WERI-Rb-1 (cell line): Measurements from ENCODE around the gene SLC17A9.

Experiments
- DNase-seq: peaks from one replicate; pipeline ENCODE4 v3.0.0-alpha.2; 2020
- H3K27ac ChIP-seq: fragments of 250-450 bp; sonication (Bioruptor Pico); 2 replicates; pipeline ENCODE4 v1.5.1; 2020; ENCODE audit warnings: mild to moderate bottlenecking, moderate library complexity
- H3K27me3 ChIP-seq: fragments of 250-450 bp; sonication (Bioruptor Pico); 2 replicates; pipeline ENCODE4 v1.5.1; 2021; ENCODE audit warnings: mild to moderate bottlenecking, low read depth, moderate library complexity; ENCODE audit not compliant: insufficient read depth, severe bottlenecking
- H3K36me3 ChIP-seq: fragments of 250-450 bp; sonication (Bioruptor Pico); 2 replicates; pipeline ENCODE4 v1.5.1; 2020; ENCODE audit warnings: mild to moderate bottlenecking, moderate library complexity
- H3K4me3 ChIP-seq: 2 replicates; pipeline ENCODE4 v1.5.1; 2011; ENCODE audit warnings: low read depth, mild to moderate bottlenecking, control low read depth, low read length
- H3K9me3 ChIP-seq: fragments of 250-450 bp; sonication (Bioruptor Pico); 2 replicates; pipeline ENCODE4 v1.5.1; 2021; ENCODE audit warnings: mild to moderate bottlenecking, moderate library complexity; ENCODE audit not compliant: severe bottlenecking
- TF ChIP-seq, protein P1 (sequence below): IDR thresholded peaks from 2 replicates; pipeline ENCODE4 v1.5.1; 2011; ENCODE audit warnings: low read depth, mild to moderate bottlenecking, control low read depth, inconsistent platforms, low read length

Gene SLC17A9

DNA sequence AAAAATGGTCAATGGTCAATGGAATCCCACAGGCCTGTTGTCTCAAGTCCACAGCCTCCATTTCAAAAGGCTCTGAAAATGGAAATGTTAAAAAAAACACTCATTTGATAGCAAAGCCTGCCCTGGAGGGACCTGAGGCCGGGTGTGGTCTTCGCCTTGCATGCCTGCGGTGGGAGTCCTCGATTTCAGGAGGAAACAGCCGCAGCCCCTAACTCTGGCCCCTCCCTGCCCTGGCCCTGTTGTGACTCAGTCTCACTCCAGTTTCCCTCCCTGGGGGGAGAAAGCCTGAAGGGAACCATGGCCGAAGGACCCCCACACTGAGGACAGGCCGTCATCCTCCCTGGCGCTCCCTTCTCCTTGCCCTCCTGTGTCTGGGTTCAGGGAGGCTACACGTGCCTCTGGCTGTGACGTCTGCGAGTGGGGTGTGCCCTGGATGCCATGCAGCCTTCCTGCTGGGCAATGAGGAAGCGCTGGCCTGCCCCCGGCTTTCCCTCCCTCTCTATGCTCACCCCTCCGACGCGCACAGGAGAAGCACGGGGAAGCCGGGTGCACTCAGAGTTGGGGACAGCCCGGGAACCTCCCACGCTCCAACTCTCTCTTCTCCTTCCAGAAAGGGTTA lies 45.0 kb downstream of the SLC17A9 start:
- no peak for DNase-seq
- H3K36me3 ChIP-seq = peaks cover 11% of the 10 kb centered on the region
- H3K27ac ChIP-seq = peak overlapping the region; percentile 91
- H3K9me3 ChIP-seq = peaks cover 3% of the 10 kb centered on the region
- H3K4me3 ChIP-seq = no peak overlapping the region
- H3K27me3 ChIP-seq = no peaks in the 10 kb centered on the region
- TF ChIP-seq, protein P1, sequence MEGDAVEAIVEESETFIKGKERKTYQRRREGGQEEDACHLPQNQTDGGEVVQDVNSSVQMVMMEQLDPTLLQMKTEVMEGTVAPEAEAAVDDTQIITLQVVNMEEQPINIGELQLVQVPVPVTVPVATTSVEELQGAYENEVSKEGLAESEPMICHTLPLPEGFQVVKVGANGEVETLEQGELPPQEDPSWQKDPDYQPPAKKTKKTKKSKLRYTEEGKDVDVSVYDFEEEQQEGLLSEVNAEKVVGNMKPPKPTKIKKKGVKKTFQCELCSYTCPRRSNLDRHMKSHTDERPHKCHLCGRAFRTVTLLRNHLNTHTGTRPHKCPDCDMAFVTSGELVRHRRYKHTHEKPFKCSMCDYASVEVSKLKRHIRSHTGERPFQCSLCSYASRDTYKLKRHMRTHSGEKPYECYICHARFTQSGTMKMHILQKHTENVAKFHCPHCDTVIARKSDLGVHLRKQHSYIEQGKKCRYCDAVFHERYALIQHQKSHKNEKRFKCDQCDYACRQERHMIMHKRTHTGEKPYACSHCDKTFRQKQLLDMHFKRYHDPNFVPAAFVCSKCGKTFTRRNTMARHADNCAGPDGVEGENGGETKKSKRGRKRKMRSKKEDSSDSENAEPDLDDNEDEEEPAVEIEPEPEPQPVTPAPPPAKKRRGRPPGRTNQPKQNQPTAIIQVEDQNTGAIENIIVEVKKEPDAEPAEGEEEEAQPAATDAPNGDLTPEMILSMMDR = no peak

DNA sequence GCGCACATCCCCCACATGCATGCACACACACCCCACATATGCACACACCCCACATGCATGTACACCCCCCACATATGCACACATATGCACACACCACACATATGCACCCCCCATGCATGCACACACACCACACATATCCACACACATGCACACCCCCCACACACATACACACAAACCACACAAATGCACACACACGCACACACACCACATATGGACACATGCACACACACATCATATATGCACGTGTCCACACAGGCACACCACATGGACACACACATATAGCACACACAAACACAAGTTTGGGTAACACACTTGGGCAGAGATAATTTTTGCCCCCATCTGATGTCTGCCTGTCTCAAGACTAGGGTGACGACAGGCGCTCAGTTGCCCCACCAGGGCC lies 45.9 kb downstream of the SLC17A9 start:
- Histone ChIP-seq H3K36me3 (peaks cover 15% of the 10 kb centered on the region), H3K27ac (no peak overlapping the region), H3K9me3 (peaks cover 3% of the 10 kb centered on the region), H3K27me3 (no peaks in the 10 kb centered on the region), H3K4me3 (no peak overlapping the region)
- DNase-seq = no peak
- TF ChIP-seq, protein P1 = no peak

DNA sequence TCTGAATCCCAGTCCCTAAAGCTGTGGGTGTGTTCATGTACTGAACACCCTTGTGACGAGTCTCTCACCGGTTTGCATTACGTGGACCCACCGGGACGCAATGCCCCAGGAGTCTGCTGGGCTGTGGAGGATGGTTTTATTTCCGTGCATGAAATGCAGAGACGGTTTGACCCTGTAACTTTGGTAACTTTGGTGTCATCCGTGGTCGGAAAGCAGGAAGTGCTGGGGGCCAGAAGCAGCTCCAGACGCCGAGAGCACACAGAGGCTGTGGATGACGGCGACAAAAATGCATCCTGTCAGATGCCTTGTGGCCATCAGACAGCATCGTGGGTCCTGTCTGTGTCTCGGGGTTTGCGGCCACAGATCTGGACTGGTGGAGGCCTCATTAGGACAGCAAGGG lies 47.1 kb downstream of the SLC17A9 start:
- TF ChIP-seq, protein P1 = no peak
- Histone ChIP-seq H3K4me3 (no peak overlapping the region), H3K27ac (no peak overlapping the region; the same call in 1 of the 2 replicates), H3K27me3 (no peaks in the 10 kb centered on the region), H3K36me3 (peaks cover 23% of the 10 kb centered on the region), H3K9me3 (peaks cover 3% of the 10 kb centered on the region)
- DNase-seq = no peak

DNA sequence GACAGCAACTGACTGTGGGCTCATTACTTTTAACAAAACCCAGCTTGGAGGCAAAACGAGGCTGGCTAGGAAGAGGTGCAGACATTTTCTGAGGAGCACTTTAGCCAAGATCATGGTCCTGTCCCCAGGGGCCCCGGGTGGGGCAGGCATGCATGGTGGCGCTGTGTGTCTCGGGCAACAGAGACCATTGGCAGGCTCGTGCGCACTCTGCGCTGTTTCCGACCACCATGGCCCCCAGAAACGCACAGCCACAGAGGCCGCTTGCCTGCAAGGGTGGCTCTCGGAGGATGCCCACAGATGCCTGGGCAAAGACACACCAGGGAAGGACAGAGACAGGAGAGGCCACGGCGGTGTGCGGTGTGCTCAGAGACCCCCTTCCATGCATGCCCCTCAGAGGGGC lies 47.5 kb downstream of the SLC17A9 start:
- Histone ChIP-seq H3K9me3 (peaks cover 3% of the 10 kb centered on the region), H3K36me3 (peaks cover 23% of the 10 kb centered on the region), H3K27me3 (no peaks in the 10 kb centered on the region), H3K27ac (peak overlapping the region; percentile 76; the same call in 1 of the 2 replicates), H3K4me3 (no peak overlapping the region)
- no peak for DNase-seq
- TF ChIP-seq, protein P1 = no peak

DNA sequence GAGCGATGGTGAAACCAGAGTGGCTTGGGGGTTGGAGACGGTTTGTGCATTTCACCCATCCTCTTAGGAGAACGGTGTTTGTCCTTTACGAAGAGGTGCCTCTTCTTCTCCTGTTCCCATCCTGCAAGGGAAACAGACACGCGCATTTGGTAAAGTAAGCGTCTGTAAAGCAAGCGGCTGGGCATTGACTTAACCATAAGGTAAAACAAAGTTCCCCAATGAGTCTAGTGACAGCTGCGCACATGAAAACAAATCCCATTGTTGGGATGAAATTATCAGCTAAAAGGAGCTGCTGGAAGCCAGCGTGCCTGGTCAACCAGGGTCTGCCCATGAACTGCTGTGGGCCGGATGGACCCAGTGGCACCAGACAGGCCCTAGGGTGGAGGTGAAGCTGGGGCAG lies 48.4 kb downstream of the SLC17A9 start:
- DNase-seq = no peak
- H3K9me3 ChIP-seq = peaks cover 3% of the 10 kb centered on the region
- H3K27me3 ChIP-seq = no peaks in the 10 kb centered on the region
- peaks cover 23% of the 10 kb centered on the region for H3K36me3 ChIP-seq
- H3K4me3 ChIP-seq = no peak overlapping the region
- peak overlapping the region; percentile 76 for H3K27ac ChIP-seq
- TF ChIP-seq, protein P1 = no peak

DNA sequence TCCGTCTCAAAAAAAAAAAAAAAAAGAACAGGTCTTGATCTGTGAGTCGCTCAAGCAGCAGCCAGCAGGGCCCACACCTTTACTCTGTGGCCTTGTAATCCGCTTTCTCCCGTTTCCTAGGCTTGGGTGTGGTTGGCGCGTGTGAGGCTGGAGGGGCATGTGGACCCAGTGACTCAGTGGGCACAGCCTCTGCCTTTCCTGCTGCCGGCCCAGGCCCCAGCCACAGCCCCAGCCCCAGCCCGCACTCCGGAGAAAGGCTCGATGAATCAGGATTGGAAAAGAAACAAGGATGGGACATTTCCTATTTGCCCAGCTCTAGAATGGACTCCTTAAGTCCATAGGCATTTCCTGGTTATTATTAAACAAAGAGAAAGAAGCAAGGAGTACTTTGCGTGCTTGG lies 50.0 kb downstream of the SLC17A9 start:
- Histone ChIP-seq H3K27ac (no peak overlapping the region; the same call in 1 of the 2 replicates), H3K9me3 (peaks cover 3% of the 10 kb centered on the region), H3K36me3 (peaks cover 23% of the 10 kb centered on the region), H3K4me3 (no peak overlapping the region), H3K27me3 (no peaks in the 10 kb centered on the region)
- DNase-seq = no peak
- TF ChIP-seq, protein P1 = no peak
